VCaP (cell line): Measurements from ENCODE around the gene DGKG.
A peak's percentile ranks its signal among the peaks of the same experiment; 100 is the strongest.

ENCODE experiments used
- H3K27ac ChIP-seq: fragments of 450-650 bp; 2 replicates; pipeline ENCODE4 v1.5.1; 2017
- CTCF ChIP-seq: fragments of 450-650 bp; conservative IDR thresholded peaks from 2 replicates; pipeline ENCODE4 v1.5.1; 2017; ENCODE audit warnings: mild to moderate bottlenecking, moderate library complexity

Gene DGKG

GRCh38 chr3:186386883-186387560, 25.0 kb upstream of the DGKG start:
- H3K27ac ChIP-seq: no peak overlapping the region
- TF ChIP-seq CTCF: no peak

- H3K27ac ChIP-seq: no peak overlapping the region
- no peak for TF ChIP-seq CTCF
Measured at GRCh38 chr3:186385856-186386602, 24.0 kb upstream of the DGKG start.

GRCh38 chr3:186383026-186383993, 21.3 kb upstream of the DGKG start:
- H3K27ac ChIP-seq: peak overlapping the region; percentile 41
- TF ChIP-seq CTCF: no peak

GRCh38 chr3:186382217-186382885, 20.3 kb upstream of the DGKG start:
- peak overlapping the region; percentile 41; the same call in 1 of the 2 replicates for H3K27ac ChIP-seq
- no peak for TF ChIP-seq CTCF

GRCh38 chr3:186381424-186382216, 19.6 kb upstream of the DGKG start:
- no peak for TF ChIP-seq CTCF
- H3K27ac ChIP-seq: 0 out of 2 replicates have a peak overlapping the region, but pooled peaks have one; percentile 41

GRCh38 chr3:186380622-186381380, 18.8 kb upstream of the DGKG start:
- no peak for TF ChIP-seq CTCF
- H3K27ac ChIP-seq: no peak overlapping the region
